Measurements from ENCODE around the gene NAGA.
"Not testable (repeated sequence)": the region's sequence is repeated elsewhere in the genome, so short reads cannot be mapped to it uniquely, and the experiment has no call there.

The NAGA gene

GRCh38 chr22:42111798-42112197 is 41.2 kb upstream of the NAGA start:
- no peaks in the 10 kb centered on the region for H3K36me3 ChIP-seq (ENCODE audit: control insufficient read depth, insufficient read depth, low read length)

GRCh38 chr22:42108848-42109247 is 38.2 kb upstream of the NAGA start:
- Histone ChIP-seq H3K4me1 (ENCODE audit: control insufficient read depth, low read depth, low read length) (peaks cover 4% of the 10 kb centered on the region), H3K27ac (ENCODE audit: low read depth, low read length) (no peak overlapping the region), H3K27me3 (ENCODE audit: insufficient read depth, low read length, poor library complexity) (no peaks in the 10 kb centered on the region), H3K23ac (ENCODE audit: low read length) (no peak overlapping the region), H3K36me3 (ENCODE audit: control insufficient read depth, insufficient read depth, low read length) (no peaks in the 10 kb centered on the region), H4K8ac (ENCODE audit: low read depth, low read length) (no peak overlapping the region), H3K79me2 (ENCODE audit: control insufficient read depth, insufficient read depth, low read length) (no peaks in the 10 kb centered on the region), H3K4ac (ENCODE audit: low read depth, low read length) (no peak overlapping the region), H3K4me2 (ENCODE audit: low read length) (no peak overlapping the region), H3K9ac (ENCODE audit: low read length) (no peak overlapping the region), H2BK5ac (ENCODE audit: low read length) (no peak overlapping the region), H2BK15ac (replicated peaks; ENCODE audit: low read depth) (no peak overlapping the region), H3K18ac (ENCODE audit: low read length) (no peak overlapping the region), H4K5ac (ENCODE audit: low read length) (no peak overlapping the region), H3K4me3 (ENCODE audit: low read length) (no peak overlapping the region), H2BK120ac (ENCODE audit: low read depth, low read length) (no peak overlapping the region), H3K79me1 (ENCODE audit: low read length) (no peaks in the 10 kb centered on the region), H3K56ac (ENCODE audit: low read length) (no peak overlapping the region), H2AK5ac (ENCODE audit: low read length) (no peak overlapping the region)
- no peak for DNase-seq
- WGBS (ENCODE audit: extremely low coverage, insufficient coverage, low lambda C conversion rate): no CpG with 5 or more reads among the region's 18 CpGs

More at GRCh38 chr22:42111798-42112197, 41.2 kb upstream of the NAGA start:
- WGBS (ENCODE audit: extremely low coverage, insufficient coverage, low lambda C conversion rate): no CpG with 5 or more reads among the region's 4 CpGs
- H3K27me3 ChIP-seq (ENCODE audit: insufficient read depth, low read length, poor library complexity): no peaks in the 10 kb centered on the region
- H3K79me2 ChIP-seq (ENCODE audit: control insufficient read depth, insufficient read depth, low read length): no peaks in the 10 kb centered on the region
- H3K79me1 ChIP-seq (ENCODE audit: low read length): no peaks in the 10 kb centered on the region
- H3K4me2 ChIP-seq (ENCODE audit: low read length): no peak overlapping the region
- H2BK5ac ChIP-seq (ENCODE audit: low read length): peak overlapping the region; percentile 10
- peak overlapping the region; percentile 61 for H2BK120ac ChIP-seq (ENCODE audit: low read depth, low read length)
- H3K9ac ChIP-seq (ENCODE audit: low read length): no peak overlapping the region
- no peak overlapping the region for H4K8ac ChIP-seq (ENCODE audit: low read depth, low read length)
- no peak overlapping the region for H3K4ac ChIP-seq (ENCODE audit: low read depth, low read length)
- H3K56ac ChIP-seq (ENCODE audit: low read length): peak overlapping the region; percentile 44
- no peak overlapping the region for H3K4me3 ChIP-seq (ENCODE audit: low read length)
- H3K23ac ChIP-seq (ENCODE audit: low read length): no peak overlapping the region
- peak overlapping the region; percentile 39 for H3K18ac ChIP-seq (ENCODE audit: low read length)
- H3K4me1 ChIP-seq (ENCODE audit: control insufficient read depth, low read depth, low read length): peaks cover 4% of the 10 kb centered on the region
- no peak overlapping the region for H4K5ac ChIP-seq (ENCODE audit: low read length)
- H2AK5ac ChIP-seq (ENCODE audit: low read length): no peak overlapping the region
- H3K27ac ChIP-seq (ENCODE audit: low read depth, low read length): peak overlapping the region; percentile 41
- H2BK15ac ChIP-seq (replicated peaks; ENCODE audit: low read depth): no peak overlapping the region
- peak; percentile 79 for DNase-seq

- H3K27ac ChIP-seq (ENCODE audit: low read depth, low read length); H3K36me3 ChIP-seq (ENCODE audit: control insufficient read depth, insufficient read depth, low read length); H2BK120ac ChIP-seq (ENCODE audit: low read depth, low read length); H3K4me1 ChIP-seq (ENCODE audit: control insufficient read depth, low read depth, low read length); H3K79me1 ChIP-seq (ENCODE audit: low read length); H4K8ac ChIP-seq (ENCODE audit: low read depth, low read length); DNase-seq; H2BK15ac ChIP-seq (replicated peaks; ENCODE audit: low read depth); H3K23ac ChIP-seq (ENCODE audit: low read length); H3K4me3 ChIP-seq (ENCODE audit: low read length); H3K9ac ChIP-seq (ENCODE audit: low read length); H2BK5ac ChIP-seq (ENCODE audit: low read length); H2AK5ac ChIP-seq (ENCODE audit: low read length); H3K79me2 ChIP-seq (ENCODE audit: control insufficient read depth, insufficient read depth, low read length); H3K18ac ChIP-seq (ENCODE audit: low read length); H3K4me2 ChIP-seq (ENCODE audit: low read length); H4K5ac ChIP-seq (ENCODE audit: low read length); H3K27me3 ChIP-seq (ENCODE audit: insufficient read depth, low read length, poor library complexity); H3K4ac ChIP-seq (ENCODE audit: low read depth, low read length); H3K56ac ChIP-seq (ENCODE audit: low read length): not testable (repeated sequence)
- WGBS (ENCODE audit: extremely low coverage, insufficient coverage, low lambda C conversion rate): no CpG with 5 or more reads among the region's 6 CpGs
Observed at GRCh38 chr22:42104332-42104860, 33.8 kb upstream of the NAGA start.

- Histone ChIP-seq H3K4me1 (ENCODE audit: control insufficient read depth, low read depth, low read length) (no peaks in the 10 kb centered on the region), H3K79me2 (ENCODE audit: control insufficient read depth, insufficient read depth, low read length) (no peaks in the 10 kb centered on the region), H2BK15ac (replicated peaks; ENCODE audit: low read depth) (no peak overlapping the region), H4K5ac (ENCODE audit: low read length) (no peak overlapping the region), H2AK5ac (ENCODE audit: low read length) (no peak overlapping the region), H3K23ac (ENCODE audit: low read length) (no peak overlapping the region), H3K18ac (ENCODE audit: low read length) (no peak overlapping the region), H2BK5ac (ENCODE audit: low read length) (no peak overlapping the region), H3K27me3 (ENCODE audit: insufficient read depth, low read length, poor library complexity) (no peaks in the 10 kb centered on the region), H3K79me1 (ENCODE audit: low read length) (no peaks in the 10 kb centered on the region), H4K8ac (ENCODE audit: low read depth, low read length) (no peak overlapping the region), H3K56ac (ENCODE audit: low read length) (no peak overlapping the region), H3K9ac (ENCODE audit: low read length) (no peak overlapping the region), H3K4ac (ENCODE audit: low read depth, low read length) (no peak overlapping the region), H2BK120ac (ENCODE audit: low read depth, low read length) (no peak overlapping the region), H3K4me2 (ENCODE audit: low read length) (no peak overlapping the region), H3K36me3 (ENCODE audit: control insufficient read depth, insufficient read depth, low read length) (no peaks in the 10 kb centered on the region), H3K4me3 (ENCODE audit: low read length) (no peak overlapping the region), H3K27ac (ENCODE audit: low read depth, low read length) (no peak overlapping the region)
- no peak for DNase-seq
- no CpG with 5 or more reads among the region's 3 CpGs for WGBS (ENCODE audit: extremely low coverage, insufficient coverage, low lambda C conversion rate)
Observed at GRCh38 chr22:42101199-42101598, 30.6 kb upstream of the NAGA start.

GRCh38 chr22:42091455-42091782 is 20.8 kb upstream of the NAGA start:
- no CpG with 5 or more reads among the region's 7 CpGs for WGBS (ENCODE audit: extremely low coverage, insufficient coverage, low lambda C conversion rate)
- Histone ChIP-seq H4K8ac (ENCODE audit: low read depth, low read length) (no peak overlapping the region), H2BK120ac (ENCODE audit: low read depth, low read length) (no peak overlapping the region), H3K9ac (ENCODE audit: low read length) (peak overlapping the region; percentile 82), H4K5ac (ENCODE audit: low read length) (no peak overlapping the region), H3K27me3 (ENCODE audit: insufficient read depth, low read length, poor library complexity) (no peaks in the 10 kb centered on the region), H3K18ac (ENCODE audit: low read length) (peak overlapping the region; percentile 15), H3K4me3 (ENCODE audit: low read length) (peak overlapping the region; percentile 53), H3K23ac (ENCODE audit: low read length) (no peak overlapping the region), H3K56ac (ENCODE audit: low read length) (peak overlapping the region; percentile 92), H3K36me3 (ENCODE audit: control insufficient read depth, insufficient read depth, low read length) (peaks cover 2% of the 10 kb centered on the region), H3K4ac (ENCODE audit: low read depth, low read length) (no peak overlapping the region), H3K79me1 (ENCODE audit: low read length) (peaks cover 9% of the 10 kb centered on the region), H2BK15ac (replicated peaks; ENCODE audit: low read depth) (no peak overlapping the region), H2BK5ac (ENCODE audit: low read length) (no peak overlapping the region), H3K4me2 (ENCODE audit: low read length) (peak overlapping the region; percentile 91), H2AK5ac (ENCODE audit: low read length) (no peak overlapping the region), H3K4me1 (ENCODE audit: control insufficient read depth, low read depth, low read length) (no peaks in the 10 kb centered on the region), H3K27ac (ENCODE audit: low read depth, low read length) (no peak overlapping the region), H3K79me2 (ENCODE audit: control insufficient read depth, insufficient read depth, low read length) (peaks cover 12% of the 10 kb centered on the region)
- no peak for DNase-seq

Data from mesendoderm (in vitro differentiated cells).